Natural killer cell treated with Interleukin-12 subunit alpha and Interleukin-12 subunit beta and Interleukin-15 and Interleukin-18, amount 100 ng/mL, for 72 hours (primary cell): ENCODE results near the gene COX10. TPM values are rescaled to one million over a fixed set of nuclear protein-coding genes. Genes with fewer than 3 reads are reported as not detected.
A peak's percentile ranks its signal among the peaks of the same experiment; 100 is the strongest.

Experiments
- ATAC-seq, 2 donors: fragments of 150-1000 bp; cut with Tn5 transposase in 1 of 2; sonication (Bioruptor Pico), chemical (Tn5 transposase) in 1 of 2; 2 replicates each; pipeline ENCODE4 v1.10.0; 2021
- DNase-seq: peaks from one replicate; pipeline ENCODE4 v3.0.0; 2022; ENCODE audit warnings: low spot score
- H3K27ac Mint-ChIP-seq, 2 donors: 1 replicate in 1 of 2; 2 replicates in 1 of 2; pipeline ENCODE4 v1.8.0; 2022; ENCODE audit warnings: mixed read lengths in 2 of 2, mild to moderate bottlenecking in 1 of 2, moderate library complexity in 1 of 2
- H3K27me3 Mint-ChIP-seq, 2 donors: 1 replicate in 1 of 2; 2 replicates in 1 of 2; pipeline ENCODE4 v1.8.0; 2022; ENCODE audit warnings: mixed read lengths in 2 of 2
- H3K36me3 Mint-ChIP-seq: one replicate; pipeline ENCODE4 v1.8.0; 2022; ENCODE audit warnings: mixed read lengths
- H3K4me1 Mint-ChIP-seq, 2 donors: 1 replicate in 1 of 2; 2 replicates in 1 of 2; pipeline ENCODE4 v1.8.0; 2022; ENCODE audit warnings: low read depth in 2 of 2, mixed read lengths in 2 of 2, mild to moderate bottlenecking in 1 of 2
- H3K4me3 Mint-ChIP-seq: one replicate; pipeline ENCODE4 v1.8.0; 2022; ENCODE audit warnings: mixed read lengths
- H3K9me3 Mint-ChIP-seq: 2 replicates; pipeline ENCODE4 v1.8.0; 2022; ENCODE audit warnings: mixed read lengths
- total RNA-seq, 2 donors: library from RNA; stranded (reverse); gene quantifications; one replicate each; pipeline ENCODE4 v1.2.3, GENCODE V29; 2022

COX10 gene
- total RNA-seq, 2 donors from 2014 or later = 22.7 to 26.4 TPM

- H3K4me1 Mint-ChIP-seq = peaks cover 20 to 27% of the 10 kb centered on the region in 2 donors
- ATAC-seq = no peak
- no peaks in the 10 kb centered on the region for H3K9me3 Mint-ChIP-seq
- no peak for DNase-seq
- no peak overlapping the region for H3K4me3 Mint-ChIP-seq
- H3K27me3 Mint-ChIP-seq = no peaks in the 10 kb centered on the region
- no peak overlapping the region for H3K27ac Mint-ChIP-seq
- H3K36me3 Mint-ChIP-seq = peaks cover 9% of the 10 kb centered on the region
Observed at GRCh38 chr17:14086189-14086588, 16.9 kb downstream of the COX10 start.

- Mint-ChIP-seq H3K4me1 (peaks cover 23 to 24% of the 10 kb centered on the region in 2 donors), H3K4me3 (no peak overlapping the region), H3K36me3 (peaks cover 9% of the 10 kb centered on the region), H3K27ac (no peak overlapping the region), H3K9me3 (no peaks in the 10 kb centered on the region), H3K27me3 (no peaks in the 10 kb centered on the region)
- no peak for DNase-seq
- ATAC-seq = no peak
Observed at GRCh38 chr17:14089179-14089578, 19.9 kb downstream of the COX10 start.

GRCh38 chr17:14091367-14091766, 22.1 kb downstream of the COX10 start:
- Mint-ChIP-seq H3K36me3 (peaks cover 9% of the 10 kb centered on the region), H3K4me1 (peaks cover 23 to 24% of the 10 kb centered on the region in 2 donors), H3K4me3 (no peak overlapping the region), H3K9me3 (no peaks in the 10 kb centered on the region), H3K27me3 (no peaks in the 10 kb centered on the region), H3K27ac (no peak overlapping the region)
- no peak for ATAC-seq
- DNase-seq = no peak

- no peak overlapping the region for H3K27ac Mint-ChIP-seq
- DNase-seq (no peak), ATAC-seq (no peak)
- peaks cover 13 to 19% of the 10 kb centered on the region in 2 donors for H3K4me1 Mint-ChIP-seq
- H3K27me3 Mint-ChIP-seq = no peaks in the 10 kb centered on the region
- H3K4me3 Mint-ChIP-seq = no peak overlapping the region
- H3K9me3 Mint-ChIP-seq = no peaks in the 10 kb centered on the region
- peaks cover 4% of the 10 kb centered on the region for H3K36me3 Mint-ChIP-seq
Observed at GRCh38 chr17:14092808-14093207, 23.5 kb downstream of the COX10 start.

GRCh38 chr17:14094676-14095601, 25.6 kb downstream of the COX10 start:
- Mint-ChIP-seq H3K4me3 (no peak overlapping the region), H3K4me1 (peaks cover 4 to 6% of the 10 kb centered on the region in 2 donors)

GRCh38 chr17:14095631-14096030, 26.3 kb downstream of the COX10 start:
- Mint-ChIP-seq H3K9me3 (no peaks in the 10 kb centered on the region), H3K27ac (no peak overlapping the region), H3K27me3 (no peaks in the 10 kb centered on the region), H3K4me3 (no peak overlapping the region), H3K4me1 (peaks cover 3 to 5% of the 10 kb centered on the region in 2 donors), H3K36me3 (no peaks in the 10 kb centered on the region)
- ATAC-seq (no peak), DNase-seq (no peak)

More at GRCh38 chr17:14094676-14095601, 25.6 kb downstream of the COX10 start:
- ATAC-seq (no peak), DNase-seq (no peak)
- H3K27ac Mint-ChIP-seq = no peak overlapping the region
- H3K36me3 Mint-ChIP-seq = peaks cover under 1% of the 10 kb centered on the region
- no peaks in the 10 kb centered on the region for H3K27me3 Mint-ChIP-seq
- no peaks in the 10 kb centered on the region for H3K9me3 Mint-ChIP-seq

GRCh38 chr17:14098246-14098645, 28.9 kb downstream of the COX10 start:
- Mint-ChIP-seq H3K36me3 (no peaks in the 10 kb centered on the region), H3K9me3 (no peaks in the 10 kb centered on the region), H3K27ac (no peak overlapping the region), H3K4me1 (peaks cover 3 to 5% of the 10 kb centered on the region in 2 donors), H3K27me3 (no peaks in the 10 kb centered on the region), H3K4me3 (no peak overlapping the region)
- no peak for ATAC-seq
- DNase-seq = no peak

GRCh38 chr17:14101976-14102375, 32.7 kb downstream of the COX10 start:
- no peak for DNase-seq
- Mint-ChIP-seq H3K36me3 (no peaks in the 10 kb centered on the region), H3K4me3 (no peak overlapping the region), H3K27me3 (no peaks in the 10 kb centered on the region), H3K9me3 (no peaks in the 10 kb centered on the region), H3K27ac (no peak overlapping the region), H3K4me1 (peaks cover 0 to 6% of the 10 kb centered on the region in 2 donors)
- ATAC-seq = no peak

GRCh38 chr17:14103836-14104235, 34.5 kb downstream of the COX10 start:
- Mint-ChIP-seq H3K27ac (no peak overlapping the region), H3K9me3 (no peaks in the 10 kb centered on the region)

GRCh38 chr17:14104734-14105133, 35.4 kb downstream of the COX10 start:
- no peak overlapping the region for H3K4me3 Mint-ChIP-seq
- H3K9me3 Mint-ChIP-seq = no peaks in the 10 kb centered on the region
- peaks cover 7% of the 10 kb centered on the region for H3K36me3 Mint-ChIP-seq
- no peak for DNase-seq
- H3K27ac Mint-ChIP-seq = no peak overlapping the region
- no peak for ATAC-seq
- peaks cover 14 to 19% of the 10 kb centered on the region in 2 donors for H3K4me1 Mint-ChIP-seq
- no peaks in the 10 kb centered on the region for H3K27me3 Mint-ChIP-seq

More at GRCh38 chr17:14103836-14104235, 34.5 kb downstream of the COX10 start:
- H3K27me3 Mint-ChIP-seq = no peaks in the 10 kb centered on the region
- no peak for DNase-seq
- ATAC-seq = no peak
- H3K4me1 Mint-ChIP-seq = peaks cover 14 to 19% of the 10 kb centered on the region in 2 donors
- peaks cover 7% of the 10 kb centered on the region for H3K36me3 Mint-ChIP-seq
- H3K4me3 Mint-ChIP-seq = no peak overlapping the region

GRCh38 chr17:14107889-14108288, 38.6 kb downstream of the COX10 start:
- Mint-ChIP-seq H3K36me3 (peaks cover 7% of the 10 kb centered on the region), H3K9me3 (no peaks in the 10 kb centered on the region), H3K27me3 (no peaks in the 10 kb centered on the region), H3K4me3 (no peak overlapping the region), H3K27ac (peak overlapping the region in 1 of 2 donors; percentile 3), H3K4me1 (peaks cover 20 to 25% of the 10 kb centered on the region in 2 donors)
- ATAC-seq (no peak), DNase-seq (no peak)

GRCh38 chr17:14112407-14112806, 43.1 kb downstream of the COX10 start:
- H3K27me3 Mint-ChIP-seq = no peaks in the 10 kb centered on the region
- DNase-seq (no peak), ATAC-seq (no peak)
- H3K4me3 Mint-ChIP-seq = no peak overlapping the region
- H3K4me1 Mint-ChIP-seq = peaks cover 42 to 49% of the 10 kb centered on the region in 2 donors
- peak overlapping the region in 1 of 2 donors; percentile 19 for H3K27ac Mint-ChIP-seq
- no peaks in the 10 kb centered on the region for H3K9me3 Mint-ChIP-seq
- peaks cover 4% of the 10 kb centered on the region for H3K36me3 Mint-ChIP-seq

- Mint-ChIP-seq H3K27me3 (no peaks in the 10 kb centered on the region), H3K36me3 (no peaks in the 10 kb centered on the region), H3K4me3 (no peak overlapping the region), H3K27ac (no peak overlapping the region), H3K4me1 (peaks cover 35 to 45% of the 10 kb centered on the region in 2 donors), H3K9me3 (no peaks in the 10 kb centered on the region)
- ATAC-seq (no peak), DNase-seq (no peak)
Observed at GRCh38 chr17:14113137-14113536, 43.8 kb downstream of the COX10 start.

GRCh38 chr17:14116263-14117024, 47.1 kb downstream of the COX10 start:
- Mint-ChIP-seq H3K36me3 (peaks cover 13% of the 10 kb centered on the region), H3K4me3 (peak overlapping the region; percentile 66), H3K27me3 (no peaks in the 10 kb centered on the region), H3K4me1 (peaks cover 49 to 66% of the 10 kb centered on the region in 2 donors), H3K9me3 (peaks cover 6% of the 10 kb centered on the region), H3K27ac (peak overlapping the region; percentile 80 to 83)
- peak; percentile 64 to 65 for ATAC-seq
- no peak for DNase-seq
